CD4-positive, CD25-positive, alpha-beta regulatory T cell (primary cell): ENCODE measurements around the gene POFUT1. TPM values are rescaled to one million over a fixed set of nuclear protein-coding genes. Genes with fewer than 3 reads are reported as not detected.

Experiments used
- ATAC-seq, 2 donors: fragments of 150-1000 bp; cut with Tn5 transposase; one replicate each; pipeline ENCODE4 v1.10.0; 2021; ENCODE audit warnings: low read depth in 2 of 2, moderate number of reproducible peaks in 2 of 2, moderate library complexity in 1 of 2
- DNase-seq, 3 donors: peaks; one replicate each; pipeline versions ENCODE4 v3.0.0 to v3.0.0-alpha.2; 2012 to 2022; ENCODE audit warnings: mixed read lengths in 1 of 3
- H3K27ac ChIP-seq: one replicate; pipeline ENCODE4 v1.7.0; 2013; ENCODE audit warnings: mild to moderate bottlenecking, low read length; ENCODE audit not compliant: insufficient read depth, poor library complexity, severe bottlenecking
- H3K27me3 ChIP-seq: one replicate; pipeline ENCODE4 v1.7.0; 2013; ENCODE audit warnings: low read length; ENCODE audit not compliant: control insufficient read depth, insufficient read depth
- H3K36me3 ChIP-seq: one replicate; pipeline ENCODE4 v1.7.0; 2013; ENCODE audit warnings: mild to moderate bottlenecking, low read length, moderate library complexity; ENCODE audit not compliant: control insufficient read depth, insufficient read depth
- H3K4me1 ChIP-seq: 2 replicates; pipeline ENCODE4 v1.7.0; 2013; ENCODE audit warnings: mild to moderate bottlenecking, low read length; ENCODE audit not compliant: insufficient read depth, control insufficient read depth, poor library complexity, severe bottlenecking
- H3K4me3 ChIP-seq: one replicate; pipeline ENCODE4 v1.7.0; 2013; ENCODE audit warnings: low read depth, mild to moderate bottlenecking, low read length, moderate library complexity
- H3K9me3 ChIP-seq, 2 experiments: 1 replicate in 1 of 2; 2 replicates in 1 of 2; pipeline ENCODE4 v1.7.0; 2013; ENCODE audit warnings: low read length in 2 of 2, mild to moderate bottlenecking in 1 of 2, moderate library complexity in 1 of 2; ENCODE audit not compliant: control insufficient read depth in 2 of 2
- H3K27ac Mint-ChIP-seq, 3 donors: one replicate each; pipeline ENCODE4 v1.8.0; 2020 to 2022; ENCODE audit warnings: mild to moderate bottlenecking in 3 of 3, mixed read lengths in 3 of 3, moderate library complexity in 2 of 3
- H3K27me3 Mint-ChIP-seq: one replicate; pipeline ENCODE4 v1.8.0; 2022; ENCODE audit warnings: mild to moderate bottlenecking, mixed read lengths
- H3K36me3 Mint-ChIP-seq: one replicate; pipeline ENCODE4 v1.8.0; 2020; ENCODE audit warnings: mixed read lengths
- H3K4me1 Mint-ChIP-seq, 4 donors: one replicate each; pipeline ENCODE4 v1.8.0; 2020 to 2022; ENCODE audit warnings: mixed read lengths in 4 of 4, mild to moderate bottlenecking in 1 of 4
- H3K4me3 Mint-ChIP-seq, 4 donors: one replicate each; pipeline ENCODE4 v1.8.0; 2020 to 2022; ENCODE audit warnings: mild to moderate bottlenecking in 4 of 4, mixed read lengths in 4 of 4, moderate library complexity in 3 of 4
- H3K9me3 Mint-ChIP-seq, 7 donors: one replicate each; pipeline ENCODE4 v1.8.0; 2020 to 2022; ENCODE audit warnings: mixed read lengths in 7 of 7, mild to moderate bottlenecking in 3 of 7, moderate library complexity in 2 of 7
- polyA plus RNA-seq, 4 donors: library from polyadenylated mRNA; unstranded; fragments of 300-500 nt; fragmentation: Illumina TruSeq; gene quantifications; one replicate each; pipeline ENCODE4 v1.2.3, GENCODE V29; 2021
- total RNA-seq: library from RNA; stranded (reverse); gene quantifications from one replicate; pipeline ENCODE4 v1.2.3, GENCODE V29; 2022

Gene POFUT1
- total and polyA plus RNA-seq, 5 donors from 2014 or later, result 10.0 to 14.3 (median 13.8) TPM

- H3K4me3 ChIP-seq, result no peak overlapping the region
- DNase-seq (no peak), ATAC-seq (no peak)
- H3K9me3 Mint-ChIP-seq, result no peaks in the 10 kb centered on the region
- peaks cover 19% of the 10 kb centered on the region for H3K4me1 ChIP-seq
- H3K27ac ChIP-seq, result no peak overlapping the region
- H3K36me3 Mint-ChIP-seq, result peaks cover 54% of the 10 kb centered on the region
- H3K27me3 Mint-ChIP-seq, result no peaks in the 10 kb centered on the region
- H3K4me1 Mint-ChIP-seq, result peaks cover 14 to 37% (median 21%) of the 10 kb centered on the region in 4 donors
- no peaks in the 10 kb centered on the region for H3K27me3 ChIP-seq
- H3K4me3 Mint-ChIP-seq, result no peak overlapping the region
- peak overlapping the region in 2 of 3 donors; percentile 26 to 71 for H3K27ac Mint-ChIP-seq
- H3K9me3 ChIP-seq, result no peaks in the 10 kb centered on the region
- H3K36me3 ChIP-seq, result peaks cover 25% of the 10 kb centered on the region
Observed at GRCh38 chr20:32234135-32234808, 26.6 kb downstream of the POFUT1 start.

- no peak for ATAC-seq
- Mint-ChIP-seq H3K4me3 (no peak overlapping the region), H3K9me3 (no peaks in the 10 kb centered on the region), H3K27me3 (no peaks in the 10 kb centered on the region), H3K36me3 (peaks cover 52% of the 10 kb centered on the region), H3K4me1 (peaks cover 12 to 37% (median 21%) of the 10 kb centered on the region in 4 donors), H3K27ac (peak overlapping the region in 2 of 3 donors; percentile 53 to 72)
- peaks cover 25% of the 10 kb centered on the region for H3K36me3 ChIP-seq
- H3K4me1 ChIP-seq, result peaks cover 19% of the 10 kb centered on the region
- no peak overlapping the region for H3K4me3 ChIP-seq
- no peaks in the 10 kb centered on the region for H3K27me3 ChIP-seq
- DNase-seq, result no peak
- H3K27ac ChIP-seq, result no peak overlapping the region
- no peaks in the 10 kb centered on the region for H3K9me3 ChIP-seq
Observed at GRCh38 chr20:32235331-32236047, 27.8 kb downstream of the POFUT1 start.

DNA sequence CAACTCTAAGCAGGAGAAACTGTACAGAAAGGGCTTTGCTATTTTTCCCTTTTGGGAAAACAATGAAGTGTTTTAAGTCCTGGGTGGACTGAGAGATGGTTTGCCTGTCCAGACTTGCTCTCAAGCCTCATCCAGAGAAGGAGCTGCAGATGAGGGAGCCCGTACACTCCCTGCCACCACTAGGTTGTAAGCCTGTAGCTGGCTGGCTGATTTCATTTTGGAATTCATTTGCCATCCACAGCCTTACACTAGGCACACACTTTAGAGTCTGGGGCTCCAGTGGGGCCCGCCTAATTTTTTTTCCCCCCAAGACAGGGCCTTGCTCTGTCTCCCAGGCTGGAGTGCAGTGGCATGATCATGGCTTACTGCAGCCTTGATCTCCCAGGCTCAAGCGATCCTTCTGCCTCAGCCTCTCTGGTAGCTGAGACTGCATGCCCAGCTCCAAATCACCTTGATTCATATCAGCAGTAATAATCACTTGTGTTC lies 28.4 kb downstream of the POFUT1 start:
- Histone ChIP-seq H3K27ac (no peak overlapping the region), H3K36me3 (peaks cover 22% of the 10 kb centered on the region), H3K4me1 (peaks cover 19% of the 10 kb centered on the region), H3K27me3 (no peaks in the 10 kb centered on the region), H3K9me3 (no peaks in the 10 kb centered on the region), H3K4me3 (no peak overlapping the region)
- H3K4me1 Mint-ChIP-seq, result peaks cover 12 to 34% (median 19%) of the 10 kb centered on the region in 4 donors
- no peak overlapping the region for H3K4me3 Mint-ChIP-seq
- peaks cover 46% of the 10 kb centered on the region for H3K36me3 Mint-ChIP-seq
- no peaks in the 10 kb centered on the region for H3K27me3 Mint-ChIP-seq
- peak overlapping the region in 2 of 3 donors; percentile 62 to 72 for H3K27ac Mint-ChIP-seq
- no peak for DNase-seq
- no peaks in the 10 kb centered on the region for H3K9me3 Mint-ChIP-seq
- ATAC-seq, result no peak

DNA sequence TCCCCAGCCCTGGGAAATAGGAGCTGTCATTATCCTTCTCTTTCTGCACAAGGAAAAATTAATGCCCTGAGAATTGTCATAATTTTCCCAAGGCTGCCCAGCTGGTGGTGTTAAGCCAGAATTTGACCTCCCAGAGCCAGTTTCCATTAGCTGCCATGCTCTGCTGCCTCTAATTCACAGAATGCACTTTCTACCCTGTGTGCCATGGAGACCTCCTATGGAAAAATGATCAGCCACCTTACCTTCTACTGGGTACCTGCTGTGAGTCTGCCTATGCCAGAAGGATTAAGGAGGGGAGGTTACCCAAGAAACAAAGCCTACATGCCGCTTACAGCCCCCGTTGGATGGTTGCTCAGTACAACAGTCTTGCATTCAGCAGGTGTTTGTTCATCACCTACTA lies 29.1 kb downstream of the POFUT1 start:
- DNase-seq, result no peak
- Mint-ChIP-seq H3K4me3 (no peak overlapping the region), H3K36me3 (peaks cover 42% of the 10 kb centered on the region), H3K27me3 (no peaks in the 10 kb centered on the region), H3K4me1 (peaks cover 8 to 26% (median 13%) of the 10 kb centered on the region in 4 donors), H3K9me3 (no peaks in the 10 kb centered on the region), H3K27ac (peak overlapping the region in 2 of 3 donors; percentile 46 to 86)
- no peak overlapping the region for H3K4me3 ChIP-seq
- H3K4me1 ChIP-seq, result peaks cover 14% of the 10 kb centered on the region
- no peak for ATAC-seq
- no peaks in the 10 kb centered on the region for H3K9me3 ChIP-seq
- H3K27ac ChIP-seq, result no peak overlapping the region
- peaks cover 22% of the 10 kb centered on the region for H3K36me3 ChIP-seq
- no peaks in the 10 kb centered on the region for H3K27me3 ChIP-seq

DNA sequence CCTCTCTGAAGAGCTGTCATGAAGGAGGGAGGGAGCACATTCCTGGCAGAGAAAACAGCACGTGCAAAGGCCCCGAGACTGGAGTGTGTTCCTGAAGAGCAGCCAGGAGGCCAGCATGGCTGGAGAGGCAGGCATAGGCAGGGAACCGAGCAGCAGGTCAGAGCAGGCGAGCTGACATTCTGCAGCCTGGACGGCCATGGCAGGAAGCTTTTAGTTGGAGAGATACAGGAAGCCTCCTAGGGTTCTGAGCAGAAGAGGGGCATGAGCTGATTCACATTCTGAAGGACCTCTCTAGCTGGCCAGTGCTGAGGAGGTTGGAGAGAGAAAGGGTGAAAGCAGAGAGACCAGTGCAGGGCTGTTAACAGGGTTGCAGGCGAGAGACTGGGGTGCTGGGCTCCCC lies 29.7 kb downstream of the POFUT1 start:
- Histone ChIP-seq H3K9me3 (no peaks in the 10 kb centered on the region), H3K27ac (no peak overlapping the region), H3K27me3 (no peaks in the 10 kb centered on the region), H3K4me1 (peaks cover 8% of the 10 kb centered on the region), H3K4me3 (no peak overlapping the region), H3K36me3 (peaks cover 22% of the 10 kb centered on the region)
- Mint-ChIP-seq H3K27me3 (no peaks in the 10 kb centered on the region), H3K4me1 (peaks cover 4 to 20% (median 8%) of the 10 kb centered on the region in 4 donors), H3K4me3 (no peak overlapping the region), H3K9me3 (no peaks in the 10 kb centered on the region), H3K36me3 (peaks cover 38% of the 10 kb centered on the region), H3K27ac (peak overlapping the region in 1 of 3 donors; percentile 86)
- ATAC-seq, result no peak
- no peak for DNase-seq

- Histone ChIP-seq H3K27ac (no peak overlapping the region), H3K9me3 (no peaks in the 10 kb centered on the region), H3K4me3 (no peak overlapping the region), H3K36me3 (peaks cover 18% of the 10 kb centered on the region), H3K27me3 (no peaks in the 10 kb centered on the region), H3K4me1 (no peaks in the 10 kb centered on the region)
- H3K9me3 Mint-ChIP-seq, result no peaks in the 10 kb centered on the region
- peaks cover 29% of the 10 kb centered on the region for H3K36me3 Mint-ChIP-seq
- peaks cover 0 to 9% (median 3%) of the 10 kb centered on the region in 4 donors for H3K4me1 Mint-ChIP-seq
- DNase-seq (no peak), ATAC-seq (no peak)
- no peak overlapping the region for H3K27ac Mint-ChIP-seq
- H3K27me3 Mint-ChIP-seq, result no peaks in the 10 kb centered on the region
- no peak overlapping the region for H3K4me3 Mint-ChIP-seq
Observed at GRCh38 chr20:32238483-32239425, 31.1 kb downstream of the POFUT1 start.

GRCh38 chr20:32240205-32240604 lies 32.5 kb downstream of the POFUT1 start:
- H3K9me3 ChIP-seq, result no peaks in the 10 kb centered on the region
- no peaks in the 10 kb centered on the region for H3K9me3 Mint-ChIP-seq
- no peak for ATAC-seq

More at GRCh38 chr20:32240205-32240604, 32.5 kb downstream of the POFUT1 start:
- Histone ChIP-seq H3K4me3 (no peak overlapping the region), H3K27ac (no peak overlapping the region), H3K27me3 (no peaks in the 10 kb centered on the region), H3K4me1 (no peaks in the 10 kb centered on the region), H3K36me3 (peaks cover 8% of the 10 kb centered on the region)
- Mint-ChIP-seq H3K36me3 (peaks cover 18% of the 10 kb centered on the region), H3K4me3 (no peak overlapping the region), H3K4me1 (peaks cover 0 to 5% (median 3%) of the 10 kb centered on the region in 4 donors), H3K27ac (no peak overlapping the region), H3K27me3 (no peaks in the 10 kb centered on the region)
- DNase-seq, result no peak
